Pancreas (tissue), 10 donors: ENCODE results near the gene KCNH8. TPM values are rescaled to one million over a fixed set of nuclear protein-coding genes. Genes with fewer than 3 reads are reported as not detected.
A peak's percentile ranks its signal among the peaks of the same experiment; 100 is the strongest.

ENCODE experiments used
- ATAC-seq, 4 donors: fragments of 200-7000 bp; cut with Tn5 transposase; one replicate each; pipeline versions ENCODE4 v1.8.0 to v1.9.1; 2020; ENCODE audit warnings: mild to moderate bottlenecking in 4 of 4, moderate library complexity in 4 of 4
- DNase-seq, 6 donors: peaks; one replicate each; pipeline ENCODE4 v3.0.0-alpha.2; 2020
- FAIRE-seq: peaks from 2 replicates; lab custom pipeline; 2012; peaks lifted over from hg19 to GRCh38; lab: Jason Lieb, UNC
- H3K27ac ChIP-seq, 4 donors: fragments of 200-600 bp; sonication (generic); 1 replicate in 3 of 4; 2 replicates in 1 of 4; pipeline versions ENCODE4 v1.5.0 to v1.8.0; 2020
- H3K27me3 ChIP-seq, 4 donors: fragments of 200-600 bp; one replicate each; pipeline ENCODE4 v1.8.0; 2021
- H3K36me3 ChIP-seq, 3 donors: fragments of 200-600 bp; sonication (generic) in 1 of 3; one replicate each; pipeline versions ENCODE4 v1.5.0 to v1.8.0; 2020 to 2021
- H3K4me1 ChIP-seq, 3 donors: fragments of 200-600 bp; one replicate each; pipeline ENCODE4 v1.8.0; 2021
- H3K4me3 ChIP-seq, 4 donors: fragments of 200-600 bp; sonication (generic) in 2 of 4; one replicate each; pipeline versions ENCODE4 v1.5.0 to v1.8.0; 2020 to 2021
- H3K9me3 ChIP-seq, 4 donors: fragments of 200-600 bp; one replicate each; pipeline ENCODE4 v1.8.0; 2021
- WGBS, 2 donors: extraction: QIAGEN DNeasy Blood & Tissue Kit; methylation state at CpG; one replicate each; pipeline ENCODE4 v1.1.7; 2013; 5-methylcytosine and 5-hydroxymethylcytosine counted together
- intact Hi-C, 3 donors: fragments of 100-400 bp; cut with DNase I; formaldehyde crosslinking; loops; one replicate each; pipeline versions ENCODE4 v1.11.1 to v1.14.2; 2022
- polyA plus RNA-seq, 2 donors: library from polyadenylated mRNA; stranded (reverse); fragments of 200-250 nt; gene quantifications; one replicate each; pipeline ENCODE4 v1.2.3, GENCODE V29; 2013
- total RNA-seq, 6 donors: library from RNA; stranded (reverse); fragmentation: NEBNext Ultra II Directional in 4 of 6; extraction: Animal tissue kit (Norgen Biotek cat#: 25700) in 4 of 6; gene quantifications; one replicate each; pipeline versions ENCODE4 v1.2.1 to v1.2.4, GENCODE V29; 2021 to 2023
- TF ChIP-seq, protein P1 (sequence below), 4 donors: fragments of 200-600 bp; sonication (generic) in 3 of 4; IDR thresholded peaks; one replicate each; pipeline versions ENCODE4 v1.5.0 to v1.8.0; 2021; ENCODE audit warnings: antibody characterized with exemption in 4 of 4
- donor health status: healthy with polysubstance abuse.
- donor health status: DM: no; HTN: no; CAD: no; lungs with moderate emphysema.
- donor health status: DM: no; HTN: no; CAD: no.
- donor health status: control.
- donor health status: control.
- donor health status: Bipolar disorder and iron deficiency.
- donor health status: DM: yes; HTN: yes; CAD: no.
- donor health status: DM: no; HTN: no; CAD: no.
- donor health status: DM: no; HTN: no; CAD: no.
- donor health status: DM: yes; HTN: yes; CAD: no.

KCNH8 gene
- total and polyA plus RNA-seq, 8 donors, result 0.51 to 2.6 (median 1.0) TPM

DNA sequence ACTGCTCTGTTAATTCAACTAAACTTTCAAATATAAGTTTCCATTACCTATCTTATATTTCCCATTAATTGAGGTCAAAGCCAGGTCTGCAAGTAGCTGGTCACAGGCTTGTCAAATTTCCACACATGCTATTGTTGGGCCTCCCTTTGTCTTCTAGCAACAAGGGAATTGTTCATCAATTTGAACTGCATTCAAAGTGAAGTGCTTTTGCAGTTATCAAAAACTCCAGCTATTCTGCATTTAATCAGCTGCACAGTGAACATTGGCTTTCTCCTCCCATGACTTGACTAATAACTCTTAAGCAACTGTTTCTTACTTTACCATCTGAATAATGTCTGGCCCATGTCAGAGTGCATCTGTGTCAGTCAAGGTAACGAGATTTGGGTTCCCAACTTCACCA lies 198.4 kb downstream of the KCNH8 start:
- FAIRE-seq (no peak), ATAC-seq (no peak), DNase-seq (no peak)
- Histone ChIP-seq H3K27ac (no peak overlapping the region), H3K27me3 (no peaks in the 10 kb centered on the region), H3K4me3 (no peak overlapping the region), H3K4me1 (no peaks in the 10 kb centered on the region), H3K36me3 (no peaks in the 10 kb centered on the region), H3K9me3 (no peaks in the 10 kb centered on the region)
- intact Hi-C loops, result no loop called here
- TF ChIP-seq, protein P1, sequence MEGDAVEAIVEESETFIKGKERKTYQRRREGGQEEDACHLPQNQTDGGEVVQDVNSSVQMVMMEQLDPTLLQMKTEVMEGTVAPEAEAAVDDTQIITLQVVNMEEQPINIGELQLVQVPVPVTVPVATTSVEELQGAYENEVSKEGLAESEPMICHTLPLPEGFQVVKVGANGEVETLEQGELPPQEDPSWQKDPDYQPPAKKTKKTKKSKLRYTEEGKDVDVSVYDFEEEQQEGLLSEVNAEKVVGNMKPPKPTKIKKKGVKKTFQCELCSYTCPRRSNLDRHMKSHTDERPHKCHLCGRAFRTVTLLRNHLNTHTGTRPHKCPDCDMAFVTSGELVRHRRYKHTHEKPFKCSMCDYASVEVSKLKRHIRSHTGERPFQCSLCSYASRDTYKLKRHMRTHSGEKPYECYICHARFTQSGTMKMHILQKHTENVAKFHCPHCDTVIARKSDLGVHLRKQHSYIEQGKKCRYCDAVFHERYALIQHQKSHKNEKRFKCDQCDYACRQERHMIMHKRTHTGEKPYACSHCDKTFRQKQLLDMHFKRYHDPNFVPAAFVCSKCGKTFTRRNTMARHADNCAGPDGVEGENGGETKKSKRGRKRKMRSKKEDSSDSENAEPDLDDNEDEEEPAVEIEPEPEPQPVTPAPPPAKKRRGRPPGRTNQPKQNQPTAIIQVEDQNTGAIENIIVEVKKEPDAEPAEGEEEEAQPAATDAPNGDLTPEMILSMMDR (IDR thresholded peaks at IDR 0.05), result no peak
- 49 to 57% methylated on average over 1 of the region's 1 CpG for WGBS, 2 donors

DNA sequence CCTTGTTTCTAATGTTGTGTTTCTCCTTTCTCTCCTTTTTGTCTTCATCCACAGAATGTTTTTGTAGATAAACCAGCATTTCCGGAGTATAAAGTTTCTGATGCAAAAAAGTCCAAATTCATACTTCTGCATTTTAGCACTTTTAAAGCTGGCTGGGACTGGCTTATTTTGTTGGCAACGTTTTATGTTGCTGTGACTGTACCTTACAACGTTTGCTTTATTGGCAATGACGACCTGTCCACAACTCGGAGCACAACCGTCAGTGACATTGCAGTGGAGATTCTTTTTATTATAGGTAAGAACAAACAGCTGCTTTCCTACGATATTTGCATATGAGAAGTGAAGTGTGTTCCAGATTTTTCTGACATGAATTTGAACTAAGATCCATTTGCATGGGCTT lies 199.4 kb downstream of the KCNH8 start:
- intact Hi-C loops, result no loop called here
- WGBS, 2 donors, result 42 to 47% methylated on average over 7 of the region's 7 CpGs
- no peaks in the 10 kb centered on the region for H3K27me3 ChIP-seq
- no peak overlapping the region for H3K27ac ChIP-seq
- no peak overlapping the region for H3K4me3 ChIP-seq
- ATAC-seq (no peak), DNase-seq (no peak), FAIRE-seq (no peak)
- H3K36me3 ChIP-seq, result no peaks in the 10 kb centered on the region
- no peaks in the 10 kb centered on the region for H3K9me3 ChIP-seq
- TF ChIP-seq, protein P1 (IDR thresholded peaks at IDR 0.05), result no peak
- H3K4me1 ChIP-seq, result no peaks in the 10 kb centered on the region

DNA sequence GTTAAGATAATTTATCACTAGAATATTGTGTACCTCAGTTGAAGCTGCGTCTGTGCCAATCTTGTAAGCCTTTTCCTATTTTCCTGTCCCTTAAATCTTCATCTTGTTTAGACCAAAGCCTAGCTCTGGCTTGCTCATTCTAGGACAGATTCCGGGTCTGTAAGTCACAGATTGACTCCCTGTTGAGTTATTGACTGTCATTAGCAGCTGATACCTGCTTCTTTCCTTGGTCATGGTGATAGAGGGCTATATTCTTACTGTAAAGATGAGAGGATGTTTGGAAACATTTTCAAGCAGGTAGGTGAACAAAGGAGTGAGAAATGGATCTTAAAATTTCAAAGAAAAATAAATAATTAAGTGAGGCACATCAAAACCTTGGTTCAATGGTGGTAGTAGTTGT lies 200.2 kb downstream of the KCNH8 start:
- TF ChIP-seq, protein P1 (IDR thresholded peaks at IDR 0.05), result no peak
- Histone ChIP-seq H3K4me3 (no peak overlapping the region), H3K36me3 (no peaks in the 10 kb centered on the region), H3K9me3 (no peaks in the 10 kb centered on the region), H3K27me3 (no peaks in the 10 kb centered on the region), H3K27ac (no peak overlapping the region), H3K4me1 (no peaks in the 10 kb centered on the region)
- DNase-seq (no peak), ATAC-seq (no peak), FAIRE-seq (no peak)
- 54 to 66% methylated on average over 2 of the region's 2 CpGs for WGBS, 2 donors
- intact Hi-C loops, result no loop called here

DNA sequence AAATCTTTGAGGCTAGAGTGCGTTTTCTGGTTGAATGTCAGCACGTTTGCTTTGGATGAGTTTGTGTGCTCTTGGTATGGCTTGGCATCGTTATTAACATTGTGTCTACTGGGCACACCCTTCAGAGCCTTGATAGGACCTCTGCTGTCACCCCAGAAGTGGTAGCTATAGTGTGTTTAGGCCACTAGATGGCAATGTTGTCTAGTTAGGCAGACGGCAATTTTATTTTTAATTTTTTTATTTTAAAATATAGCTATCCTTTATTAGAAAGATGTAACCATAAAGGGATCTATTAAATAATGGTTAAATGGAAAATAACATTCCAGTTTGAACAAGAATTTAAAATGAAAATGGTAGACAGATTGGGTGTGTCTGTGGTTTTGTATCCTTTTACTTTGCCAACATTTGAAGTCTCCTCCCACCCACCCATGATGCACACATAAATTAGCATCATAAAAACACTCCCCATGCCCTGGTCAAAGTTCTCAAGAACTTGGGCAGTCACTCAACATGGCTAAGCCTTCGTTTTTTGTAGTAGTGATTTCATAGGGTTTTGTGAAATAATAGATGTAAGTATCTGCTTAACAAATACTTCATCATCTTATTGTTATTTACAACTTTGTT lies 200.7 kb downstream of the KCNH8 start:
- Histone ChIP-seq H3K36me3 (no peaks in the 10 kb centered on the region), H3K9me3 (no peaks in the 10 kb centered on the region), H3K4me3 (no peak overlapping the region), H3K27ac (no peak overlapping the region), H3K27me3 (no peaks in the 10 kb centered on the region), H3K4me1 (no peaks in the 10 kb centered on the region)
- TF ChIP-seq, protein P1 (IDR thresholded peaks at IDR 0.05), result peak; percentile 15 to 63 (median 46)
- ATAC-seq, result peak in 3 of 4 donors; percentile 67 to 72 (median 70)
- 20 to 23% methylated on average over 5 of the region's 5 CpGs for WGBS, 2 donors
- peak in 1 of 6 donors; percentile 11 for DNase-seq
- intact Hi-C loops, result no loop called here
- peak; percentile 83 for FAIRE-seq

DNA sequence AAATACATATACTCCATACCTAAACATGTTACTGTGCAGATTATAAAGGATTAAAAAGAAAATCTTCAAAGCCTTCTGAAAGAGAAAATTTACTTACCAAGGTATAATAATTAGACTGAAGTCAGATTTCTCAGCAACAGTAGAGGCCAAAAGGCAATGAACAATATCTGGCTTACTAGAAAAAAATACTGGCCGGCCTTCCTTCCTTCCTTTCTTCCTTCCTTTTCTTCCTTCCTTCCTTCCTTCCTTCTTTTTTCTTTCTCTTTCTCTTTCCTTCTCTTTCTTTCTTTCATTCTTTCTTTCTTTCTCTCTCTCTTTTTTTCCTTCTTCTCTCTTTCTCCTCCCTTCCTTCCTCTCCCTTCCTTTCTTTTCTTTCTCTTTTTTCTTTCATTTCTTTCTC lies 209.6 kb downstream of the KCNH8 start:
- TF ChIP-seq, protein P1 (IDR thresholded peaks at IDR 0.05), result no peak
- 74 to 88% methylated on average over 1 of the region's 1 CpG for WGBS, 2 donors
- DNase-seq, result no peak
- Histone ChIP-seq H3K4me3 (no peak overlapping the region), H3K4me1 (no peaks in the 10 kb centered on the region), H3K9me3 (no peaks in the 10 kb centered on the region), H3K36me3 (no peaks in the 10 kb centered on the region), H3K27me3 (no peaks in the 10 kb centered on the region), H3K27ac (no peak overlapping the region)
- intact Hi-C loops, result no loop called here
- no peak for FAIRE-seq
- ATAC-seq, result no peak
